K562 (cell line): ENCODE results near the gene CD207. TPM values are rescaled to one million over a fixed set of nuclear protein-coding genes. Genes with fewer than 3 reads are reported as not detected.

ENCODE experiments used
- ATAC-seq: fragments of 200-7000 bp; cut with Tn5 transposase; 3 replicates; pipeline ENCODE4 v1.9.1; 2020; ENCODE audit warnings: moderate library complexity
- BruUV-seq: library from RNA; stranded (reverse); fragments of 400-500 nt; replicated peaks from 2 replicates; lab custom pipeline; 2021; lab: Mats Ljungman, UMichigan
- CTCF ChIA-PET: fragments of 300-600 bp; formaldehyde crosslinking; extraction: SDS; loops from one replicate; lab custom pipeline; 2021; ENCODE audit warnings: low intra/inter-chr PET ratio; lab: Yijun Ruan, JAX
- POLR2A ChIA-PET: fragments of 300-600, 350-650 bp; sonication (Branson Sonifier 250); formaldehyde crosslinking; extraction: SDS; loops from one replicate; lab custom pipeline; 2021; ENCODE audit warnings: antibody characterized with exemption, inconsistent platforms; lab: Yijun Ruan, JAX
- DNase-seq, 4 experiments: peaks; one replicate each; pipeline versions ENCODE4 v3.0.0 to v3.0.0-alpha.2; 2011 to 2018; ENCODE audit warnings: low spot score in 3 of 4, mixed read lengths in 3 of 4; ENCODE audit errors: extremely low read depth in 1 of 4
- FAIRE-seq: peaks from 2 replicates; lab custom pipeline; 2011; peaks lifted over from hg19 to GRCh38; lab: Jason Lieb, UNC
- H2AFZ ChIP-seq: 2 replicates; pipeline ENCODE4 v1.6.0; 2011; ENCODE audit warnings: low read depth, low read length, control low read depth, inconsistent platforms
- H3K27ac ChIP-seq: fragments of 200-600 bp; 3 replicates; pipeline ENCODE4 v1.8.0; 2011; ENCODE audit warnings: low read depth, mild to moderate bottlenecking, control low read depth, inconsistent platforms, low read length, moderate library complexity, mixed read lengths; ENCODE audit errors: extremely low read depth
- H3K27me3 ChIP-seq, 2 experiments: fragments of 300-600 bp in 1 of 2; 2 replicates in 1 of 2; 3 replicates in 1 of 2; pipeline versions ENCODE4 v1.6.0 to v1.8.0; 2011; ENCODE audit warnings: inconsistent platforms in 2 of 2, low read length in 2 of 2, mild to moderate bottlenecking in 1 of 2, mixed read lengths in 1 of 2, moderate library complexity in 1 of 2; ENCODE audit not compliant: control insufficient read depth in 2 of 2, insufficient read depth in 2 of 2
- H3K36me3 ChIP-seq: fragments of 300-600 bp; 3 replicates; pipeline ENCODE4 v1.8.0; 2011; ENCODE audit warnings: mild to moderate bottlenecking, low read length, inconsistent platforms; ENCODE audit not compliant: control insufficient read depth, insufficient read depth
- H3K4me1 ChIP-seq, 2 experiments: fragments of 200-600 bp in 1 of 2; replicated peaks in 1 of 2; 2 replicates in 1 of 2; 3 replicates in 1 of 2; pipeline versions ENCODE4 v1.5.1 to v1.8.0; 2011; ENCODE audit warnings: inconsistent platforms in 2 of 2, low read length in 2 of 2, mild to moderate bottlenecking in 1 of 2, mixed read lengths in 1 of 2, moderate library complexity in 1 of 2; ENCODE audit not compliant: control insufficient read depth in 2 of 2, insufficient read depth in 2 of 2
- H3K4me2 ChIP-seq: 2 replicates; pipeline ENCODE4 v1.6.1; 2011; ENCODE audit warnings: low read length, control low read depth, inconsistent platforms, mixed read lengths; ENCODE audit not compliant: insufficient read depth
- H3K4me3 ChIP-seq: fragments of 200-600 bp; sonication (generic), shearing (Covaris generic); 2 replicates; pipeline ENCODE4 v1.5.1; 2016; ENCODE audit warnings: control low read depth, inconsistent platforms
- H3K79me2 ChIP-seq: fragments of 200-600 bp; 3 replicates; pipeline ENCODE4 v1.8.0; 2011; ENCODE audit warnings: low read length, inconsistent platforms; ENCODE audit not compliant: control insufficient read depth, insufficient read depth
- H3K9ac ChIP-seq, 2 experiments: 2 replicates each; pipeline versions ENCODE4 v1.6.0 to v1.6.1; 2011; ENCODE audit warnings: low read depth in 2 of 2, low read length in 2 of 2, control low read depth in 1 of 2, inconsistent platforms in 1 of 2, mild to moderate bottlenecking in 1 of 2, mixed read lengths in 1 of 2; ENCODE audit not compliant: insufficient read depth in 1 of 2
- H3K9me1 ChIP-seq: one replicate; pipeline ENCODE4 v1.6.0; 2011; ENCODE audit warnings: inconsistent platforms, mild to moderate bottlenecking, low read length, moderate library complexity; ENCODE audit not compliant: control insufficient read depth, insufficient read depth
- H3K9me3 ChIP-seq: replicated peaks from 2 replicates; pipeline ENCODE4 v1.5.1; 2011; ENCODE audit warnings: low read depth, low read length, inconsistent platforms; ENCODE audit not compliant: control insufficient read depth, insufficient read depth
- H4K20me1 ChIP-seq: replicated peaks from 2 replicates; pipeline ENCODE4 v1.6.1; 2011; ENCODE audit warnings: low read length, inconsistent platforms, mixed read lengths; ENCODE audit not compliant: control insufficient read depth, insufficient read depth
- ATF4 ChIP-seq: fragments of 450-650 bp; formaldehyde crosslinking; IDR thresholded peaks from 2 replicates; pipeline ENCODE4 v1.4.0; 2022; ENCODE audit warnings: mild to moderate bottlenecking, moderate library complexity
- CAMTA2 ChIP-seq: fragments of 250-450 bp; sonication (Bioruptor Pico); conservative IDR thresholded peaks from 2 replicates; pipeline ENCODE4 v1.5.1; 2022
- CBX1 ChIP-seq: sonication (generic); IDR thresholded peaks from 2 replicates; pipeline ENCODE4 v1.6.1; 2016; ENCODE audit warnings: antibody characterized with exemption, low read depth, mild to moderate bottlenecking
- DACH1 ChIP-seq: fragments of 450-650 bp; IDR thresholded peaks from 2 replicates; pipeline ENCODE4 v1.6.1; 2018; ENCODE audit not compliant: partially characterized antibody
- ELF2 ChIP-seq: fragments of 250-450 bp; sonication (Bioruptor Pico); IDR thresholded peaks from 2 replicates; pipeline ENCODE4 v1.5.0; 2021; ENCODE audit warnings: mild to moderate bottlenecking
- ESRRA ChIP-seq: fragments of 450-650 bp; IDR thresholded peaks from 2 replicates; pipeline ENCODE4 v1.6.1; 2014; ENCODE audit warnings: low read depth, mild to moderate bottlenecking, moderate library complexity, borderline replicate concordance
- HSF4 ChIP-seq: fragments of 250-450 bp; sonication (Bioruptor Pico); IDR thresholded peaks from 2 replicates; pipeline ENCODE4 v2.1.2; 2022; ENCODE audit warnings: mild to moderate bottlenecking, moderate library complexity, borderline replicate concordance
- LCOR ChIP-seq: sonication (generic); formaldehyde crosslinking; IDR thresholded peaks from 2 replicates; pipeline ENCODE4 v1.8.0; 2022; ENCODE audit warnings: mild to moderate bottlenecking, missing genetic modification reagents
- MXI1 ChIP-seq: IDR thresholded peaks from 2 replicates; pipeline ENCODE4 v1.6.1; 2011; ENCODE audit warnings: low read depth, mild to moderate bottlenecking, improper control_type of control experiment, low read length
- RAD51 ChIP-seq: fragments of 450-650 bp; IDR thresholded peaks from 2 replicates; pipeline ENCODE4 v1.7.1; 2016; ENCODE audit warnings: low read depth, mild to moderate bottlenecking, borderline replicate concordance
- WGBS: fragments of 100-300 bp; shearing (Covaris generic); methylation state at CpG from one replicate; pipeline ENCODE4 v1.1.6; 2016; ENCODE audit warnings: low coverage, mixed read lengths; ENCODE audit not compliant: insufficient coverage; ENCODE audit errors: missing lambda C conversion rate; 5-methylcytosine and 5-hydroxymethylcytosine counted together
- in situ Hi-C: fragments of 300-500 bp; cut with MboI; formaldehyde crosslinking; loops from 4 replicates; pipeline ENCODE4 v1.15.0; 2018; ENCODE audit warnings: inconsistent platforms, mixed read lengths
- intact Hi-C: fragments of 100-400 bp; cut with micrococcal nuclease; formaldehyde crosslinking; loops from 2 replicates; pipeline ENCODE4 v1.14.2; 2022
- polyA plus RNA-seq, 8 experiments: library from polyadenylated mRNA; depleted of rRNA in 4 of 8; stranded (reverse) in 5 of 8; unstranded in 3 of 8; fragments of >200 nt; fragmentation: Nextera tagmentation in 2 of 8; fragmentation: Illumina TruSeq in 1 of 8; extraction: Ambion mirVana in 2 of 8; extraction: Trizol in 1 of 8; gene quantifications; 2 replicates each; pipeline versions ENCODE4 v1.2.1 to v1.2.3, GENCODE V29; 2011 to 2014; ENCODE audit warnings: inconsistent platforms in 1 of 8, missing spikeins in 1 of 8
- total RNA-seq, 7 experiments: library from RNA; depleted of rRNA in 6 of 7; stranded (reverse); fragments of >200 nt in 6 of 7; fragmentation: Illumina TruSeq in 2 of 7; extraction: Trizol in 2 of 7; gene quantifications; 2 replicates each; pipeline versions ENCODE4 v1.2.1 to v1.2.3, GENCODE V29; 2011 to 2021; ENCODE audit warnings: low replicate concordance in 1 of 7
- TF ChIP-seq, protein P1 (sequence below): fragments of 450-650 bp; IDR thresholded peaks from 2 replicates; pipeline ENCODE4 v1.6.1; 2017; ENCODE audit warnings: antibody characterized with exemption, mild to moderate bottlenecking

The CD207 gene
- total and polyA plus RNA-seq, 9 of the 15 experiments (the other 6 are each of a cell fraction or from before 2014, with no cell fraction given), result not detected

DNA sequence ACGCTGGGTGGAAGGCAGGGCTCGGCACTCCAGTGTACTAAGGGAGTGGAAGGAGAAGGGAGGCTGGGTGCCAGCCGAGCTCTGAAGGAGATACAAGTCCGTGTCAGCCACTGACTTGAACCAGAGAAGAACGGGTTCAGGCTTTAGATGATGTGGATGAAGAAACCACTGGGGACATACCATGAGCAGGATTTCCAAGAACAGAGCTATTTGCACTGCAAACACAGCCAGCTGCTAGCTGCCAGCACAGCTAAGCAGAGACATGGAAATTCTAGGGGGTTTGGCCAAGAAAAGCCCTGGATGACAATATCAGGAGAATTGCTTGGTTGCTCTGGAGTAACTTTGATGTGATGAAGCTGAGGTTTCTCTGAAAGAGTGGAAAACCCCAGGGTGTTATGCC, 5.2 kb downstream of the CD207 start:
- H3K4me2 ChIP-seq, result no peak overlapping the region
- no peak overlapping the region for H2AFZ ChIP-seq
- FAIRE-seq (no peak), ATAC-seq (no peak), DNase-seq (no peak)
- ChIA-PET POLR2A (interaction anchor here (0.7 to 1.1 kb wide), 3 partner anchors 11 to 111 kb away, joined by 3 to 4 read pairs (median 4); no protein-coding TSS in a partner anchor), CTCF (no interaction called here)
- no peaks in the 10 kb centered on the region for H3K36me3 ChIP-seq
- no peaks in the 10 kb centered on the region for H3K9me3 ChIP-seq
- peaks cover 24 to 55% of the 10 kb centered on the region in 2 experiments for H3K27me3 ChIP-seq
- TF ChIP-seq RAD51 (no peak), LCOR (CRISPR knock-in tag) (no peak), CBX1 (no peak), CAMTA2 (CRISPR knock-in tag) (no peak), MXI1 (no peak), HSF4 (CRISPR knock-in tag) (no peak), ESRRA (no peak), ELF2 (CRISPR knock-in tag) (no peak), ATF4 (CRISPR knock-in tag) (no peak), DACH1 (no peak)
- TF ChIP-seq, protein P1, sequence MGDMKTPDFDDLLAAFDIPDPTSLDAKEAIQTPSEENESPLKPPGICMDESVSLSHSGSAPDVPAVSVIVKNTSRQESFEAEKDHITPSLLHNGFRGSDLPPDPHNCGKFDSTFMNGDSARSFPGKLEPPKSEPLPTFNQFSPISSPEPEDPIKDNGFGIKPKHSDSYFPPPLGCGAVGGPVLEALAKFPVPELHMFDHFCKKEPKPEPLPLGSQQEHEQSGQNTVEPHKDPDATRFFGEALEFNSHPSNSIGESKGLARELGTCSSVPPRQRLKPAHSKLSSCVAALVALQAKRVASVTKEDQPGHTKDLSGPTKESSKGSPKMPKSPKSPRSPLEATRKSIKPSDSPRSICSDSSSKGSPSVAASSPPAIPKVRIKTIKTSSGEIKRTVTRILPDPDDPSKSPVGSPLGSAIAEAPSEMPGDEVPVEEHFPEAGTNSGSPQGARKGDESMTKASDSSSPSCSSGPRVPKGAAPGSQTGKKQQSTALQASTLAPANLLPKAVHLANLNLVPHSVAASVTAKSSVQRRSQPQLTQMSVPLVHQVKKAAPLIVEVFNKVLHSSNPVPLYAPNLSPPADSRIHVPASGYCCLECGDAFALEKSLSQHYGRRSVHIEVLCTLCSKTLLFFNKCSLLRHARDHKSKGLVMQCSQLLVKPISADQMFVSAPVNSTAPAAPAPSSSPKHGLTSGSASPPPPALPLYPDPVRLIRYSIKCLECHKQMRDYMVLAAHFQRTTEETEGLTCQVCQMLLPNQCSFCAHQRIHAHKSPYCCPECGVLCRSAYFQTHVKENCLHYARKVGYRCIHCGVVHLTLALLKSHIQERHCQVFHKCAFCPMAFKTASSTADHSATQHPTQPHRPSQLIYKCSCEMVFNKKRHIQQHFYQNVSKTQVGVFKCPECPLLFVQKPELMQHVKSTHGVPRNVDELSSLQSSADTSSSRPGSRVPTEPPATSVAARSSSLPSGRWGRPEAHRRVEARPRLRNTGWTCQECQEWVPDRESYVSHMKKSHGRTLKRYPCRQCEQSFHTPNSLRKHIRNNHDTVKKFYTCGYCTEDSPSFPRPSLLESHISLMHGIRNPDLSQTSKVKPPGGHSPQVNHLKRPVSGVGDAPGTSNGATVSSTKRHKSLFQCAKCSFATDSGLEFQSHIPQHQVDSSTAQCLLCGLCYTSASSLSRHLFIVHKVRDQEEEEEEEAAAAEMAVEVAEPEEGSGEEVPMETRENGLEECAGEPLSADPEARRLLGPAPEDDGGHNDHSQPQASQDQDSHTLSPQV, result no peak
- no TSS peak for BruUV-seq
- H3K9ac ChIP-seq, result no peak overlapping the region
- no peak overlapping the region for H3K4me3 ChIP-seq
- no peaks in the 10 kb centered on the region for H3K9me1 ChIP-seq
- H3K4me1 ChIP-seq, result no peaks in the 10 kb centered on the region; a peak in 2 of 5 replicates
- intact Hi-C loops (no loop called here), in situ Hi-C loops (no loop called here)
- 0% methylated on average over 3 of the region's 5 CpGs for WGBS
- no peaks in the 10 kb centered on the region for H3K79me2 ChIP-seq
- no peak overlapping the region for H3K27ac ChIP-seq
- H4K20me1 ChIP-seq, result no peaks in the 10 kb centered on the region
